GM23338 (cell line): Measurements from ENCODE around the gene HIVEP2. TPM values are rescaled to one million over a fixed set of nuclear protein-coding genes. Genes with fewer than 3 reads are reported as not detected.

Experiments
- ATAC-seq: fragments of 200-7000 bp; cut with Tn5 transposase; 3 replicates; pipeline ENCODE4 v1.9.1; 2020
- DNase-seq: peaks from one replicate; pipeline ENCODE4 v3.0.0-alpha.2; 2015; ENCODE audit warnings: low spot score
- H2AFZ ChIP-seq: fragments of 200-600 bp; sonication (generic); 2 replicates; pipeline ENCODE4 v1.8.0; 2016; ENCODE audit warnings: antibody characterized with exemption, mild to moderate bottlenecking, moderate library complexity
- H3F3A ChIP-seq: fragments of 200-600 bp; sonication (generic); replicated peaks from 2 replicates; pipeline ENCODE4 v1.8.0; 2017; ENCODE audit warnings: antibody characterized with exemption, mixed run types, low read depth
- H3K27ac ChIP-seq: fragments of 200-600 bp; sonication (generic); 2 replicates; pipeline ENCODE4 v1.6.1; 2016; ENCODE audit warnings: low read depth
- H3K27me3 ChIP-seq: fragments of 200-600 bp; sonication (generic); 2 replicates; pipeline ENCODE4 v1.8.0; 2016; ENCODE audit warnings: mild to moderate bottlenecking, mixed run types, moderate library complexity; ENCODE audit not compliant: insufficient read depth
- H3K36me3 ChIP-seq: fragments of 200-600 bp; sonication (generic); 2 replicates; pipeline ENCODE4 v1.8.0; 2016; ENCODE audit warnings: mild to moderate bottlenecking; ENCODE audit not compliant: insufficient read depth
- H3K4me1 ChIP-seq: fragments of 200-600 bp; sonication (generic); 2 replicates; pipeline ENCODE4 v1.8.0; 2016; ENCODE audit warnings: mild to moderate bottlenecking, moderate library complexity; ENCODE audit not compliant: insufficient read depth
- H3K4me2 ChIP-seq: fragments of 200-600 bp; sonication (generic); 2 replicates; pipeline ENCODE4 v1.7.1; 2017; ENCODE audit warnings: mixed run types
- H3K4me3 ChIP-seq: fragments of 200-600 bp; sonication (generic); 2 replicates; pipeline ENCODE4 v1.6.1; 2016; ENCODE audit warnings: mixed run types
- H3K79me2 ChIP-seq: fragments of 200-600 bp; sonication (generic); replicated peaks from 2 replicates; pipeline ENCODE4 v1.8.0; 2017; ENCODE audit warnings: mild to moderate bottlenecking; ENCODE audit not compliant: insufficient read depth
- H3K9me2 ChIP-seq: fragments of 200-600 bp; sonication (generic); 2 replicates; pipeline ENCODE4 v1.8.0; 2017; ENCODE audit not compliant: insufficient read depth
- H4K20me1 ChIP-seq: fragments of 200-600 bp; sonication (generic); replicated peaks from 2 replicates; pipeline ENCODE4 v1.8.0; 2017; ENCODE audit warnings: mild to moderate bottlenecking; ENCODE audit not compliant: insufficient read depth
- H3K27ac Mint-ChIP-seq: 2 replicates; pipeline ENCODE4 v1.8.0; 2020; ENCODE audit warnings: inconsistent platforms, mild to moderate bottlenecking, moderate library complexity, mixed read lengths
- H3K27me3 Mint-ChIP-seq: 3 replicates; pipeline ENCODE4 v1.8.0; 2022; ENCODE audit warnings: low read depth, mild to moderate bottlenecking, moderate library complexity, mixed read lengths, inconsistent platforms; ENCODE audit not compliant: insufficient read depth, poor library complexity
- H3K36me3 Mint-ChIP-seq: 3 replicates; pipeline ENCODE4 v1.8.0; 2021; ENCODE audit warnings: low read depth, mild to moderate bottlenecking, inconsistent platforms, moderate library complexity, mixed read lengths
- H3K4me1 Mint-ChIP-seq: 3 replicates; pipeline ENCODE4 v1.8.0; 2020; ENCODE audit warnings: mild to moderate bottlenecking, inconsistent platforms, mixed read lengths
- H3K4me3 Mint-ChIP-seq: 3 replicates; pipeline ENCODE4 v1.8.0; 2021; ENCODE audit warnings: moderate library complexity, mild to moderate bottlenecking, inconsistent platforms, mixed read lengths
- H3K9me3 Mint-ChIP-seq: 3 replicates; pipeline ENCODE4 v1.8.0; 2020; ENCODE audit warnings: moderate library complexity, mild to moderate bottlenecking, inconsistent platforms, mixed read lengths
- CREB1 ChIP-seq: fragments of 250-450 bp; sonication (Bioruptor Pico); IDR thresholded peaks from 2 replicates; pipeline ENCODE4 v1.5.0; 2020; ENCODE audit warnings: low read depth, mild to moderate bottlenecking, moderate library complexity
- EZH2 ChIP-seq: fragments of 200-600 bp; sonication (generic); IDR thresholded peaks from one replicate; pipeline ENCODE4 v1.8.0; 2017; ENCODE audit warnings: antibody characterized with exemption, mild to moderate bottlenecking, low read depth; ENCODE audit not compliant: unreplicated experiment
- EZH2phosphoT487 ChIP-seq: fragments of 200-600 bp; sonication (generic); IDR thresholded peaks from one replicate; pipeline ENCODE4 v1.8.1; 2018; ENCODE audit warnings: antibody characterized with exemption; ENCODE audit not compliant: unreplicated experiment
- JUNB ChIP-seq: IDR thresholded peaks from one replicate; pipeline ENCODE4 v1.6.1; 2016; ENCODE audit warnings: antibody characterized with exemption; ENCODE audit not compliant: unreplicated experiment
- NANOG ChIP-seq: IDR thresholded peaks from 2 replicates; pipeline ENCODE4 v1.6.1; 2016; ENCODE audit warnings: antibody characterized with exemption, borderline replicate concordance
- STAT1 ChIP-seq: IDR thresholded peaks from one replicate; pipeline ENCODE4 v1.6.1; 2016; ENCODE audit warnings: antibody characterized with exemption; ENCODE audit not compliant: unreplicated experiment
- ZNF114 ChIP-seq: fragments of 250-450 bp; sonication (Bioruptor Pico); IDR thresholded peaks from 2 replicates; pipeline ENCODE4 v1.5.0; 2020; ENCODE audit warnings: mild to moderate bottlenecking, moderate library complexity
- ZNF331 ChIP-seq: fragments of 250-450 bp; sonication (Bioruptor Pico); IDR thresholded peaks from 2 replicates; pipeline ENCODE4 v1.5.0; 2020; ENCODE audit warnings: low read depth, mild to moderate bottlenecking, moderate library complexity
- polyA plus RNA-seq: library from polyadenylated mRNA; unstranded; fragments of >200 nt; fragmentation: Nextera tagmentation; extraction: Ambion mirVana; gene quantifications from 2 replicates; pipeline ENCODE4 v1.2.1, GENCODE V29; 2016
- total RNA-seq: library from RNA; depleted of rRNA; stranded (reverse); fragments of >200 nt; shearing (Covaris generic); gene quantifications from 2 replicates; pipeline ENCODE4 v1.2.3, GENCODE V29; 2014
- TF ChIP-seq, protein P1 (sequence below): fragments of 250-450 bp; sonication (Bioruptor Pico); IDR thresholded peaks from 2 replicates; pipeline ENCODE4 v1.5.0; 2020; ENCODE audit warnings: mild to moderate bottlenecking, moderate library complexity
- TF ChIP-seq, protein P2 (sequence below): IDR thresholded peaks from 2 replicates; pipeline ENCODE4 v1.6.1; 2016; ENCODE audit warnings: antibody characterized with exemption
- TF ChIP-seq, protein P3 (sequence below): IDR thresholded peaks from one replicate; pipeline ENCODE4 v1.6.1; 2018; ENCODE audit warnings: antibody characterized with exemption; ENCODE audit not compliant: unreplicated experiment

Gene HIVEP2
- total and polyA plus RNA-seq, 2 experiments from 2014 or later, result 1.5 to 7.4 TPM

DNA sequence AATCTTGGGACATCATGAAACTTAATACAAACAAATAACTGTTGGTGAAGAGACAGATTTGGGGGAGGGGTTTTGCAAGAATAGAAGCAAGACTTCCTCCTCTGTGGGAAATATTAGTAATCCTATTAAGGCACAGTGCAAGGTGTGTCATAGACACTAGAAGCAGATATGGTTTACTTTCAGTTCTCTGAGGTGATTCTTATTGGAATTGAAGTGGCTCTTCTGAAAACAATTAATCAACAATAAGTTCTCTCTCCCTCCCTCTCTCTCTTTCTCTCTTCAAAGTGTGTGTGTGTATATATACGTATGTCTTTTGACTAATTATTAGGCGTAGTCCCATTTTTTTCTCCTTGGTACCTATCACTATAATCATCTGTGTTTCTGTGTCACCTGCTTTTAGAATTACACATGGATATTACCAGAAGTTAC is 99.8 kb downstream of the HIVEP2 start:
- Mint-ChIP-seq H3K27ac (no peak overlapping the region), H3K4me3 (no peak overlapping the region)

More for the DNA sequence above, 99.8 kb downstream of the HIVEP2 start:
- no peaks in the 10 kb centered on the region for H3K36me3 Mint-ChIP-seq
- Histone ChIP-seq H3K27me3 (no peaks in the 10 kb centered on the region), H3K4me3 (no peak overlapping the region), H2AFZ (no peak overlapping the region), H4K20me1 (no peaks in the 10 kb centered on the region), H3K27ac (no peak overlapping the region), H3K9me2 (no peaks in the 10 kb centered on the region), H3F3A (no peaks in the 10 kb centered on the region), H3K79me2 (peaks cover 5% of the 10 kb centered on the region; the same call in 1 of the 2 replicates), H3K4me2 (peak overlapping the region; percentile 63), H3K36me3 (no peaks in the 10 kb centered on the region), H3K4me1 (peaks cover 59% of the 10 kb centered on the region)
- peaks cover 3% of the 10 kb centered on the region for H3K27me3 Mint-ChIP-seq
- H3K9me3 Mint-ChIP-seq, result no peaks in the 10 kb centered on the region
- no peak for ATAC-seq
- DNase-seq, result no peak
- TF ChIP-seq STAT1, result no peak
- TF ChIP-seq ZNF331 (CRISPR knock-in tag), result no peak
- TF ChIP-seq, protein P1, sequence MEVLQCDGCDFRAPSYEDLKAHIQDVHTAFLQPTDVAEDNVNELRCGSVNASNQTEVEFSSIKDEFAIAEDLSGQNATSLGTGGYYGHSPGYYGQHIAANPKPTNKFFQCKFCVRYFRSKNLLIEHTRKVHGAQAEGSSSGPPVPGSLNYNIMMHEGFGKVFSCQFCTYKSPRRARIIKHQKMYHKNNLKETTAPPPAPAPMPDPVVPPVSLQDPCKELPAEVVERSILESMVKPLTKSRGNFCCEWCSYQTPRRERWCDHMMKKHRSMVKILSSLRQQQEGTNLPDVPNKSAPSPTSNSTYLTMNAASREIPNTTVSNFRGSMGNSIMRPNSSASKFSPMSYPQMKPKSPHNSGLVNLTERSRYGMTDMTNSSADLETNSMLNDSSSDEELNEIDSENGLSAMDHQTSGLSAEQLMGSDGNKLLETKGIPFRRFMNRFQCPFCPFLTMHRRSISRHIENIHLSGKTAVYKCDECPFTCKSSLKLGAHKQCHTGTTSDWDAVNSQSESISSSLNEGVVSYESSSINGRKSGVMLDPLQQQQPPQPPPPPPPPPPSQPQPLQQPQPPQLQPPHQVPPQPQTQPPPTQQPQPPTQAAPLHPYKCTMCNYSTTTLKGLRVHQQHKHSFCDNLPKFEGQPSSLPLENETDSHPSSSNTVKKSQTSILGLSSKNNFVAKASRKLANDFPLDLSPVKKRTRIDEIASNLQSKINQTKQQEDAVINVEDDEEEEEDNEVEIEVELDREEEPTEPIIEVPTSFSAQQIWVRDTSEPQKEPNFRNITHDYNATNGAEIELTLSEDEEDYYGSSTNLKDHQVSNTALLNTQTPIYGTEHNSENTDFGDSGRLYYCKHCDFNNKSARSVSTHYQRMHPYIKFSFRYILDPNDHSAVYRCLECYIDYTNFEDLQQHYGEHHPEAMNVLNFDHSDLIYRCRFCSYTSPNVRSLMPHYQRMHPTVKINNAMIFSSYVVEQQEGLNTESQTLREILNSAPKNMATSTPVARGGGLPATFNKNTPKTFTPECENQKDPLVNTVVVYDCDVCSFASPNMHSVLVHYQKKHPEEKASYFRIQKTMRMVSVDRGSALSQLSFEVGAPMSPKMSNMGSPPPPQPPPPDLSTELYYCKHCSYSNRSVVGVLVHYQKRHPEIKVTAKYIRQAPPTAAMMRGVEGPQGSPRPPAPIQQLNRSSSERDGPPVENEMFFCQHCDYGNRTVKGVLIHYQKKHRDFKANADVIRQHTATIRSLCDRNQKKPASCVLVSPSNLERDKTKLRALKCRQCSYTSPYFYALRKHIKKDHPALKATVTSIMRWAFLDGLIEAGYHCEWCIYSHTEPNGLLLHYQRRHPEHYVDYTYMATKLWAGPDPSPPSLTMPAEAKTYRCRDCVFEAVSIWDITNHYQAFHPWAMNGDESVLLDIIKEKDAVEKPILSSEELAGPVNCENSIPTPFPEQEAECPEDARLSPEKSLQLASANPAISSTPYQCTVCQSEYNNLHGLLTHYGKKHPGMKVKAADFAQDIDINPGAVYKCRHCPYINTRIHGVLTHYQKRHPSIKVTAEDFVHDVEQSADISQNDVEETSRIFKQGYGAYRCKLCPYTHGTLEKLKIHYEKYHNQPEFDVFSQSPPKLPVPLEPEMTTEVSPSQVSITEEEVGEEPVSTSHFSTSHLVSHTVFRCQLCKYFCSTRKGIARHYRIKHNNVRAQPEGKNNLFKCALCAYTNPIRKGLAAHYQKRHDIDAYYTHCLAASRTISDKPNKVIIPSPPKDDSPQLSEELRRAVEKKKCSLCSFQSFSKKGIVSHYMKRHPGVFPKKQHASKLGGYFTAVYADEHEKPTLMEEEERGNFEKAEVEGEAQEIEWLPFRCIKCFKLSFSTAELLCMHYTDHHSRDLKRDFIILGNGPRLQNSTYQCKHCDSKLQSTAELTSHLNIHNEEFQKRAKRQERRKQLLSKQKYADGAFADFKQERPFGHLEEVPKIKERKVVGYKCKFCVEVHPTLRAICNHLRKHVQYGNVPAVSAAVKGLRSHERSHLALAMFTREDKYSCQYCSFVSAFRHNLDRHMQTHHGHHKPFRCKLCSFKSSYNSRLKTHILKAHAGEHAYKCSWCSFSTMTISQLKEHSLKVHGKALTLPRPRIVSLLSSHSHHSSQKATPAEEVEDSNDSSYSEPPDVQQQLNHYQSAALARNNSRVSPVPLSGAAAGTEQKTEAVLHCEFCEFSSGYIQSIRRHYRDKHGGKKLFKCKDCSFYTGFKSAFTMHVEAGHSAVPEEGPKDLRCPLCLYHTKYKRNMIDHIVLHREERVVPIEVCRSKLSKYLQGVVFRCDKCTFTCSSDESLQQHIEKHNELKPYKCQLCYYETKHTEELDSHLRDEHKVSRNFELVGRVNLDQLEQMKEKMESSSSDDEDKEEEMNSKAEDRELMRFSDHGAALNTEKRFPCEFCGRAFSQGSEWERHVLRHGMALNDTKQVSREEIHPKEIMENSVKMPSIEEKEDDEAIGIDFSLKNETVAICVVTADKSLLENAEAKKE (CRISPR knock-in tag), result no peak
- no peak for TF ChIP-seq EZH2
- TF ChIP-seq EZH2phosphoT487, result no peak
- TF ChIP-seq, protein P2, sequence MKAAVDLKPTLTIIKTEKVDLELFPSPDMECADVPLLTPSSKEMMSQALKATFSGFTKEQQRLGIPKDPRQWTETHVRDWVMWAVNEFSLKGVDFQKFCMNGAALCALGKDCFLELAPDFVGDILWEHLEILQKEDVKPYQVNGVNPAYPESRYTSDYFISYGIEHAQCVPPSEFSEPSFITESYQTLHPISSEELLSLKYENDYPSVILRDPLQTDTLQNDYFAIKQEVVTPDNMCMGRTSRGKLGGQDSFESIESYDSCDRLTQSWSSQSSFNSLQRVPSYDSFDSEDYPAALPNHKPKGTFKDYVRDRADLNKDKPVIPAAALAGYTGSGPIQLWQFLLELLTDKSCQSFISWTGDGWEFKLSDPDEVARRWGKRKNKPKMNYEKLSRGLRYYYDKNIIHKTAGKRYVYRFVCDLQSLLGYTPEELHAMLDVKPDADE, result no peak
- no peak for TF ChIP-seq CREB1
- no peak for TF ChIP-seq NANOG
- TF ChIP-seq, protein P3, sequence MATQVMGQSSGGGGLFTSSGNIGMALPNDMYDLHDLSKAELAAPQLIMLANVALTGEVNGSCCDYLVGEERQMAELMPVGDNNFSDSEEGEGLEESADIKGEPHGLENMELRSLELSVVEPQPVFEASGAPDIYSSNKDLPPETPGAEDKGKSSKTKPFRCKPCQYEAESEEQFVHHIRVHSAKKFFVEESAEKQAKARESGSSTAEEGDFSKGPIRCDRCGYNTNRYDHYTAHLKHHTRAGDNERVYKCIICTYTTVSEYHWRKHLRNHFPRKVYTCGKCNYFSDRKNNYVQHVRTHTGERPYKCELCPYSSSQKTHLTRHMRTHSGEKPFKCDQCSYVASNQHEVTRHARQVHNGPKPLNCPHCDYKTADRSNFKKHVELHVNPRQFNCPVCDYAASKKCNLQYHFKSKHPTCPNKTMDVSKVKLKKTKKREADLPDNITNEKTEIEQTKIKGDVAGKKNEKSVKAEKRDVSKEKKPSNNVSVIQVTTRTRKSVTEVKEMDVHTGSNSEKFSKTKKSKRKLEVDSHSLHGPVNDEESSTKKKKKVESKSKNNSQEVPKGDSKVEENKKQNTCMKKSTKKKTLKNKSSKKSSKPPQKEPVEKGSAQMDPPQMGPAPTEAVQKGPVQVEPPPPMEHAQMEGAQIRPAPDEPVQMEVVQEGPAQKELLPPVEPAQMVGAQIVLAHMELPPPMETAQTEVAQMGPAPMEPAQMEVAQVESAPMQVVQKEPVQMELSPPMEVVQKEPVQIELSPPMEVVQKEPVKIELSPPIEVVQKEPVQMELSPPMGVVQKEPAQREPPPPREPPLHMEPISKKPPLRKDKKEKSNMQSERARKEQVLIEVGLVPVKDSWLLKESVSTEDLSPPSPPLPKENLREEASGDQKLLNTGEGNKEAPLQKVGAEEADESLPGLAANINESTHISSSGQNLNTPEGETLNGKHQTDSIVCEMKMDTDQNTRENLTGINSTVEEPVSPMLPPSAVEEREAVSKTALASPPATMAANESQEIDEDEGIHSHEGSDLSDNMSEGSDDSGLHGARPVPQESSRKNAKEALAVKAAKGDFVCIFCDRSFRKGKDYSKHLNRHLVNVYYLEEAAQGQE, result no peak
- no peak for TF ChIP-seq JUNB
- TF ChIP-seq ZNF114 (CRISPR knock-in tag), result no peak
- peaks cover 59% of the 10 kb centered on the region for H3K4me1 Mint-ChIP-seq
